ENCODE measurements around the gene GTF2H2.
"Not testable (repeated sequence)": the region's sequence is repeated elsewhere in the genome, so short reads cannot be mapped to it uniquely, and the experiment has no call there.

The GTF2H2 gene

DNA sequence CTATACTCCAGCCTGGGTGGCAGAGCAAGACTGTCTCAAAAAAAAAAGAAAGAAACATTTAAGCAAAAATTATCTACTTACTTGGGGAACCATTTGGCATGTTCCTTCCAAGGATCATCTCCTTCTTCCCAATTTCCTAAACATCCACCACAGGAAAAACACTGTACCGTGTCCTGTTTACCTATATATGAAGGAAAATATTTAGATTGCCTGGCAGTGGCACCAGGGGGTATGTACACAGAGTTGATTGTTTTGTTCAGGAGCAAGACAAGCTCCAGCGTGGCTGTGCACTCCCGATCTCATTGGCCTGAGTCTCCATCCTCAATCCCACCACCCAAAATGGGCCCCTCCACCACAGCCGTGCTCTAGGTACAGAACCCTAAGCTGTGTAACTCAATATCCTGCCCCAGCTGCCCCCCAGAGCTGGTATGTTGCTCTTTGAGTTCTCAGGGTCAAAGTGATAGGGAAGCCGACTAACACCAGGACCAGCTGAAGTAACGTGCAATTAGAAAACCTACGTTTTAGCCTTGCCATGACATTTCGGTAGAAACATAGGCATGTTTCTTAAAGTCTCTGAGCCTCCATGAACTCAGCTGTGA is 56.2 kb downstream of the GTF2H2 start:
- no peak for DNase-seq

DNA sequence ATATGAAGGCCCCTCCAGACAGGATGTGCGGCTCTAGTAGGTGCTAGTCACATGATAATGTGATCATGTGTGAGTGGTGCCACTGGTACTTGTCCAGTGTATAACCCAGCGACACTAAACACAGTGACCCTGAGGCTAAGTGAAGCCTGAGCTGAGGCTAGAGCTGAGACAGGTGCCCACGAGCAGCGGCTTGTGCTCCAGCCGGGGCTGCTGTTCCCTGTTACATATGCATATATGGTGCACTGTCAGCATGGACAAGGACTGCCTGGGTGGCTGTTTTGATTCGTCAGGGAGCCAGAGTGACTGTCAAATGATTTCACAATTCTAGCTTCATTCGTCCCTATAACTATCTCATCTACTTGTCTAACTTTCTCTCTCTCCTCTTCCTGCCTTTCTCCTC is 60.5 kb downstream of the GTF2H2 start:
- not testable (repeated sequence) for DNase-seq
